Measurements from ENCODE around the gene CYP2R1. TPM values are rescaled to one million over a fixed set of nuclear protein-coding genes. Genes with fewer than 3 reads are reported as not detected.

Gene CYP2R1
- total RNA-seq, 1 donor from 2014 or later = 19.0 TPM

DNA sequence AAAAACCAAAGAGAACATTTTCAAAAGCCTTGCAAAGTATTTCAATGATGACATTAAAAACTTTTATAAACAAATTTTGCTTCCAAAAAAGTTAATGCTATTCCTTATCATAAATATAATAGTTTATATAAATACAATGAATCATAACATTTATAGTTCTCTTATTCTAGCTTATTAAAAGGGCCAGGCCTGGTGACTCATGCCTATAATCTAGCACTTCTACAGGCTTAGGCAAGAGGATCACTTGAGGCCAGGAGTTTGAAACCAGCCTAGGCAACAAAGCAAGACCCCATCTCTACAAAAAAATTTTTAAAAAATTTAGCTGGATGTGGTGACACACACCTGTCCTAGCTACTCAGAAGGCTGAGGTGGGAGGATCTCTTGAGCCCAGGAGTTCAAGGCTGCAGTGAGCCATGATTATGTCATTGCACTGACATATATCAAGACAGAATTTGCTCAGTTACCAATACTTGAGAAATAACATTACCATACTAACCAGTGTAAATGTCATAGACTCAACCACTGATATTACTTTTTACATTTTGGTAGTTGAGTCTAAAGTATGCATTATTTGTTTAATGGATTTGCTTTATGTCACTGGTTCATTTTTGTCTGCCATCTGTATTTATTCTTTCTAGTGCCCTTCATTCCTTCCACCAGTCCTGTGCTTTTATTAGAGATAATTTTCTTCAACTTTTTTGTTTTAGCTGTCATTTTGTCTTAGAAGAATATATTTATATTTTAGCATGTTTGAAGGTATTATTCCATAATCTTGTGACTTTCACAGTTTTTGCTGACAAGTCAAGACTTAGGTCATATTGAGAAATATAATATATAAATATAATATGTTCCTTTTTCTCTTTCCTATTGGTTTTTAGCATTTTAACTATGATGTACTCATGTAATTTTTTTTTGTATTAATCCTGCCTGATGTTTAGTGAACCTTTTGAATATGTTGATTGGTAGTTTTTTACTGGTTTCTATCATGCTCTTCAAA lies 56.2 kb downstream of the CYP2R1 start:
- DNase-seq (ENCODE audit: low spot score) = no peak

Other genes starting within 250 kb of the CYP2R1 start
- 12.3 TPM for gene PDE3B, start 248.4 kb downstream of the CYP2R1 start, total RNA-seq (ENCODE audit: insufficient read depth, low replicate concordance)
- gene CALCA, start 80.1 kb upstream of the CYP2R1 start, total RNA-seq (ENCODE audit: insufficient read depth, low replicate concordance) = not detected
- gene CALCB, start 181.4 kb upstream of the CYP2R1 start, total RNA-seq (ENCODE audit: insufficient read depth, low replicate concordance) = 11.3 TPM
- 0.72 TPM for gene INSC, start 222.7 kb upstream of the CYP2R1 start, total RNA-seq (ENCODE audit: insufficient read depth, low replicate concordance)